GM12878 (cell line): ENCODE results near the gene HPX. TPM values are rescaled to one million over a fixed set of nuclear protein-coding genes. Genes with fewer than 3 reads are reported as not detected.

Source experiments
- ATAC-seq: fragments of 200-7000 bp; cut with Tn5 transposase; 3 replicates; pipeline ENCODE4 v1.9.1; 2020; ENCODE audit warnings: mild to moderate bottlenecking, moderate library complexity
- Bru-seq: library from RNA; stranded (reverse); fragments of 400-500 nt; gene quantifications from one replicate; lab custom pipeline; 2021; lab: Mats Ljungman, UMichigan
- BruChase-seq, 2 experiments: library from RNA; stranded (reverse); fragments of 400-500 nt; gene quantifications; one replicate each; lab custom pipeline; 2021; lab: Mats Ljungman, UMichigan
- BruUV-seq: library from RNA; stranded (reverse); fragments of 400-500 nt; replicated peaks from 2 replicates; lab custom pipeline; 2021; lab: Mats Ljungman, UMichigan
- CTCF ChIA-PET: fragments of 300-600 bp; sonication (Branson Sonifier 250); formaldehyde crosslinking; extraction: SDS; loops from one replicate; lab custom pipeline; 2021; ENCODE audit warnings: inconsistent platforms; lab: Yijun Ruan, JAX
- POLR2A ChIA-PET: fragments of 350-600 bp; formaldehyde crosslinking; extraction: SDS; loops from one replicate; lab custom pipeline; 2021; ENCODE audit warnings: inconsistent platforms; lab: Charles Lee
- RAD21 ChIA-PET: fragments of 300-600 bp; sonication (Branson Sonifier 250); formaldehyde crosslinking; loops from one replicate; lab custom pipeline; 2023; ENCODE audit warnings: antibody characterized with exemption; ENCODE audit not compliant: unreplicated experiment; lab: Charles Lee
- SMC1A ChIA-PET: fragments of 300-600 bp; sonication (Branson Sonifier 250); formaldehyde crosslinking; loops from one replicate; lab custom pipeline; 2023; ENCODE audit not compliant: unreplicated experiment, uncharacterized antibody; lab: Charles Lee
- DNase-seq: peaks from one replicate; pipeline ENCODE4 v3.0.0-alpha.2; 2011; ENCODE audit warnings: low read depth, low spot score
- FAIRE-seq: peaks from 3 replicates; lab custom pipeline; 2011; peaks lifted over from hg19 to GRCh38; lab: Jason Lieb, UNC
- H2AFZ ChIP-seq: 2 replicates; pipeline ENCODE4 v1.6.0; 2011; ENCODE audit warnings: low read depth, low read length, control low read depth; ENCODE audit not compliant: control insufficient read depth
- H3K27ac ChIP-seq: 2 replicates; pipeline ENCODE4 v1.5.1; 2011; ENCODE audit warnings: control low read depth; ENCODE audit not compliant: control insufficient read depth, insufficient read depth
- H3K27me3 ChIP-seq, 2 experiments: replicated peaks in 1 of 2; 2 replicates each; pipeline versions ENCODE4 v1.6.0 to v1.6.1; 2011; ENCODE audit warnings: low read length in 1 of 2; ENCODE audit not compliant: control insufficient read depth in 2 of 2, insufficient read depth in 2 of 2
- H3K36me3 ChIP-seq, 2 experiments: 2 replicates each; pipeline ENCODE4 v1.5.1; 2011; ENCODE audit warnings: low read length in 1 of 2; ENCODE audit not compliant: control insufficient read depth in 2 of 2, insufficient read depth in 2 of 2
- H3K4me1 ChIP-seq: 2 replicates; pipeline ENCODE4 v1.6.1; 2011; ENCODE audit warnings: mild to moderate bottlenecking, low read length, moderate library complexity, mixed read lengths; ENCODE audit not compliant: control insufficient read depth, insufficient read depth
- H3K4me2 ChIP-seq: 2 replicates; pipeline ENCODE4 v1.6.0; 2011; ENCODE audit warnings: control low read depth; ENCODE audit not compliant: control insufficient read depth, insufficient read depth
- H3K4me3 ChIP-seq: fragments of 200-600 bp; sonication (generic); 2 replicates; pipeline ENCODE4 v1.5.1; 2016
- H3K79me2 ChIP-seq: 2 replicates; pipeline ENCODE4 v1.6.0; 2011; ENCODE audit warnings: low read length; ENCODE audit not compliant: control insufficient read depth, insufficient read depth
- H3K9ac ChIP-seq: 2 replicates; pipeline ENCODE4 v1.8.0; 2011; ENCODE audit warnings: low read length, control low read depth, mixed read lengths; ENCODE audit not compliant: control insufficient read depth, insufficient read depth
- H3K9me3 ChIP-seq: replicated peaks from 3 replicates; pipeline ENCODE4 v1.5.1; 2011; ENCODE audit warnings: mild to moderate bottlenecking, low read length; ENCODE audit not compliant: control insufficient read depth, insufficient read depth
- H4K20me1 ChIP-seq: 2 replicates; pipeline ENCODE4 v1.6.0; 2011; ENCODE audit not compliant: control insufficient read depth, insufficient read depth
- CREB1 ChIP-seq: IDR thresholded peaks from 2 replicates; pipeline ENCODE4 v1.6.1; 2012; ENCODE audit warnings: low read depth, mild to moderate bottlenecking, inconsistent platforms
- EP300 ChIP-seq, 2 experiments: fragments of 150-350 bp in 1 of 2; IDR thresholded peaks; 2 replicates each; pipeline ENCODE4 v1.6.1; 2011 to 2012; ENCODE audit warnings: low read depth in 2 of 2, low read length in 2 of 2, borderline replicate concordance in 1 of 2, improper control_type of control experiment in 1 of 2, inconsistent platforms in 1 of 2; ENCODE audit not compliant: control insufficient read depth in 1 of 2
- HCFC1 ChIP-seq: fragments of 150-350 bp; IDR thresholded peaks from 2 replicates; pipeline ENCODE4 v1.6.1; 2014; ENCODE audit warnings: low read length
- NFIC ChIP-seq: IDR thresholded peaks from 2 replicates; pipeline ENCODE4 v1.6.1; 2012; ENCODE audit warnings: low read depth, mild to moderate bottlenecking, inconsistent platforms, low read length, moderate library complexity
- POLR2AphosphoS5 ChIP-seq: IDR thresholded peaks from 2 replicates; pipeline ENCODE4 v1.6.1; 2011; ENCODE audit warnings: mild to moderate bottlenecking, low read length, inconsistent platforms
- RB1 ChIP-seq: fragments of 450-650 bp; formaldehyde crosslinking; IDR thresholded peaks from 2 replicates; pipeline ENCODE4 v1.6.1; 2017; ENCODE audit warnings: mild to moderate bottlenecking, borderline replicate concordance
- RBBP5 ChIP-seq: fragments of 200-600 bp; sonication (generic); conservative IDR thresholded peaks from 2 replicates; pipeline ENCODE4 v1.6.1; 2016
- SMARCA5 ChIP-seq: fragments of 450-650 bp; IDR thresholded peaks from 2 replicates; pipeline ENCODE4 v1.6.1; 2017; ENCODE audit warnings: mild to moderate bottlenecking
- SREBF1 ChIP-seq: IDR thresholded peaks from 2 replicates; pipeline ENCODE4 v1.6.1; 2012; ENCODE audit warnings: mild to moderate bottlenecking, low read length
- SRF ChIP-seq, 2 experiments: IDR thresholded peaks; 2 replicates each; pipeline ENCODE4 v1.6.1; 2011; ENCODE audit warnings: low read depth in 2 of 2, low read length in 2 of 2, mild to moderate bottlenecking in 1 of 2, moderate library complexity in 1 of 2
- ZNF384 ChIP-seq: IDR thresholded peaks from 2 replicates; pipeline ENCODE4 v1.6.1; 2012; ENCODE audit warnings: low read depth, mild to moderate bottlenecking, low read length, improper control_type of control experiment, borderline replicate concordance
- WGBS: methylation state at CpG from one replicate; pipeline ENCODE4 v1.1.6; 2016; ENCODE audit warnings: low lambda C conversion rate; ENCODE audit not compliant: insufficient replicate concordance, insufficient coverage; ENCODE audit errors: missing lambda C conversion rate; 5-methylcytosine and 5-hydroxymethylcytosine counted together
- in situ Hi-C: fragments of 300-500 bp; cut with MboI; formaldehyde crosslinking; loops from 9 replicates; pipeline ENCODE4 v1.14.3; 2018; ENCODE audit warnings: mixed read lengths
- intact Hi-C: fragments of 100-400 bp; cut with micrococcal nuclease; formaldehyde crosslinking; loops from one replicate; pipeline ENCODE4 v1.14.2; 2022; ENCODE audit not compliant: unreplicated experiment
- long read RNA-seq, 2 experiments: library from polyadenylated mRNA; unstranded; transcript quantifications; one replicate each; pipeline ENCODE4 v2.0.0, GENCODE V29; 2019 to 2020
- polyA minus RNA-seq, 3 experiments: library from RNA; depleted of rRNA, polyadenylated mRNA; stranded (reverse); fragments of >200 nt; gene quantifications; 2 replicates each; pipeline ENCODE4 v1.2.3, GENCODE V29; 2011
- polyA plus RNA-seq, 11 experiments: library from polyadenylated mRNA; depleted of rRNA in 4 of 11; unstranded in 6 of 11; stranded (reverse) in 5 of 11; fragments of >200 nt; fragmentation: Nextera tagmentation in 4 of 11; fragmentation: Illumina TruSeq in 1 of 11; extraction: Ambion mirVana in 4 of 11; extraction: Trizol in 1 of 11; gene quantifications; 1 replicate in 1 of 11; 2 replicates in 10 of 11; pipeline versions ENCODE4 v1.2.1 to v1.2.3, GENCODE V29; 2011 to 2016; ENCODE audit warnings: inconsistent platforms in 2 of 11, missing spikeins in 2 of 11, low read depth in 1 of 11
- total RNA-seq, 4 experiments: library from RNA; depleted of rRNA in 3 of 4; stranded (reverse); fragments of >200 nt in 3 of 4; fragmentation: Illumina TruSeq in 1 of 4; extraction: Trizol in 1 of 4; gene quantifications; 2 replicates each; pipeline versions ENCODE4 v1.2.1 to v1.2.3, GENCODE V29; 2013 to 2021
- TF ChIP-seq, protein P1 (sequence below): fragments of 450-650 bp; IDR thresholded peaks from 2 replicates; pipeline ENCODE4 v1.6.1; 2018; ENCODE audit warnings: mild to moderate bottlenecking, low read depth, moderate library complexity; ENCODE audit not compliant: partially characterized antibody
- TF ChIP-seq, protein P2 (sequence below): IDR thresholded peaks from 2 replicates; pipeline ENCODE4 v1.6.1; 2012; ENCODE audit warnings: mild to moderate bottlenecking, low read depth, low read length

Gene HPX, protein sequence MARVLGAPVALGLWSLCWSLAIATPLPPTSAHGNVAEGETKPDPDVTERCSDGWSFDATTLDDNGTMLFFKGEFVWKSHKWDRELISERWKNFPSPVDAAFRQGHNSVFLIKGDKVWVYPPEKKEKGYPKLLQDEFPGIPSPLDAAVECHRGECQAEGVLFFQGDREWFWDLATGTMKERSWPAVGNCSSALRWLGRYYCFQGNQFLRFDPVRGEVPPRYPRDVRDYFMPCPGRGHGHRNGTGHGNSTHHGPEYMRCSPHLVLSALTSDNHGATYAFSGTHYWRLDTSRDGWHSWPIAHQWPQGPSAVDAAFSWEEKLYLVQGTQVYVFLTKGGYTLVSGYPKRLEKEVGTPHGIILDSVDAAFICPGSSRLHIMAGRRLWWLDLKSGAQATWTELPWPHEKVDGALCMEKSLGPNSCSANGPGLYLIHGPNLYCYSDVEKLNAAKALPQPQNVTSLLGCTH
- total RNA-seq (2013; cell fraction: nucleolus; rRNA removed): 0.67 TPM in 1 of 2 replicates, not detected in the other
- 1.7 TPM in 1 of 2 replicates, not detected in the other for total RNA-seq (2014; rRNA removed)
- 0.09 and 0.37 TPM in 2 replicates for total RNA-seq (2014; rRNA removed; fragmentation: Illumina TruSeq; extraction: Trizol)
- total RNA-seq (2021): 1.7 and 2.1 TPM in 2 replicates
- 1.0 TPM for polyA plus RNA-seq (2011; ENCODE audit: low read depth)
- 0.06 and 0.23 TPM in 2 replicates for polyA plus RNA-seq (2011; rRNA removed)
- polyA plus RNA-seq (2011; cell fraction: cytosol; rRNA removed): not detected in 2 replicates
- polyA plus RNA-seq (2011; cell fraction: nucleus; rRNA removed): 0.48 and 0.91 TPM in 2 replicates
- 0.06 and 0.14 TPM in 2 replicates for polyA plus RNA-seq (2012)
- 0.18 and 0.29 TPM in 2 replicates for polyA plus RNA-seq (2014; fragmentation: Illumina TruSeq; extraction: Trizol)
- polyA plus RNA-seq (2014; fragmentation: Nextera tagmentation; extraction: Ambion mirVana): under 1 TPM; 0.11 TPM
- polyA plus RNA-seq (2014; rRNA removed): 0.33 and 0.60 TPM in 2 replicates
- under 1 TPM in 1 of 2 experiments, not detected in 1; 0.08 TPM for polyA plus RNA-seq (2016; fragmentation: Nextera tagmentation; extraction: Ambion mirVana)
- polyA minus RNA-seq (2011; rRNA and poly(A)+ RNA removed): 0.44 TPM in 1 of 2 replicates, not detected in the other
- not detected in 2 replicates for polyA minus RNA-seq (2011; cell fraction: cytosol; rRNA and poly(A)+ RNA removed)
- polyA minus RNA-seq (2011; cell fraction: nucleus; rRNA and poly(A)+ RNA removed): 0.67 TPM in 1 of 2 replicates, not detected in the other
- Bru-seq, nascent RNA: percentile 16 among the genes with signal in this experiment
- percentile 39 among the genes with signal in this experiment for BruChase-seq, experiment 1, labeled RNA remaining after a 6-hour chase
- percentile 40 among the genes with signal in this experiment for BruChase-seq, experiment 2, labeled RNA remaining after a 2-hour chase
- long read RNA-seq, experiment 1: 0 reads
- long read RNA-seq, experiment 2: 0 reads

DNA sequence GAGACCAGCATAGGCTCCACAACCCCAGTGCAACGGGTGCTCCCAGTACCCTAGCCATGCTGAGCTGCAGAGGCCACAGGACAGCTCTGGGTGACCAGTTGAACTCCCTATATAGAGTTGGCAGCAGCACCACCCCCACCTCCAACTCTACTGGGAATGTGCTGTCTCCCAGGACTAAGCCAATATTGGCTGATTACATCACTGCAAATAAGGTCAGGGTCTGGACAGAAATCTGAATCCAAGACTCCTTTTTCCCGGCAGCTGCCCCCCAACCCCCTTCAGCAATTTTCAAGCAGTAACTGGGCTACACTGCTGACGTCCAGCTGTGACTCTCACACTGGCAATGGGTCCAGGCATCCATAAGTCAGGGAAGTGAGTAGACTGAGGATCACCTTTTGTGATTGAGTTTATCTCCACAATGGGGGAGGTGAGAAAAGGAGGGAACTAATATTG is at the start of gene HPX:
TSS of gene HPX (minus strand) at position 82 of the 453 bp plus-strand sequence. CDS start at position 58, 24 bp downstream.
- in situ Hi-C loops: loop anchor here (5.0 kb wide), 1 partner anchor 59 kb away; no protein-coding TSS in a partner anchor
- ChIA-PET RAD21 (interaction anchor here (1.3 to 14.2 kb wide), 3 partner anchors 51 to 85 kb away, joined by 3 to 305 read pairs (median 4); partner anchors contain the start of gene SMPD1), SMC1A (interaction anchor here (0.6 to 12.8 kb wide), 9 partner anchors 11 to 1835 kb away, joined by 3 to 293 read pairs (median 3); no protein-coding TSS in a partner anchor), CTCF (interaction anchor here (0.6 to 17.4 kb wide), 8 partner anchors 29 to 265 kb away, joined by 3 to 560 read pairs (median 5); no protein-coding TSS in a partner anchor), POLR2A (no interaction called here)
- intact Hi-C loops: no loop called here
- DNase-seq (no peak), ATAC-seq (no peak), FAIRE-seq (no peak)
- no peak within 1 kb of the TSS for H3K27ac ChIP-seq
- H2AFZ ChIP-seq: no peak within 1 kb of the TSS
- H3K79me2 ChIP-seq: no peaks in the 10 kb centered on the region
- H3K27me3 ChIP-seq: no peaks in the 10 kb centered on the region
- H3K4me2 ChIP-seq: no peak within 1 kb of the TSS
- no peak within 1 kb of the TSS for H3K9ac ChIP-seq
- no TSS peak for BruUV-seq
- H3K9me3 ChIP-seq: no peaks in the 10 kb centered on the region
- H3K4me3 ChIP-seq: no peak within 1 kb of the TSS
- peaks cover 4% of the 10 kb centered on the region for H3K4me1 ChIP-seq
- WGBS: 76% methylated on average over 3 of the region's 3 CpGs
- no peaks in the 10 kb centered on the region for H4K20me1 ChIP-seq
- H3K36me3 ChIP-seq: no peaks in the 10 kb centered on the region
- TF ChIP-seq, protein P1, sequence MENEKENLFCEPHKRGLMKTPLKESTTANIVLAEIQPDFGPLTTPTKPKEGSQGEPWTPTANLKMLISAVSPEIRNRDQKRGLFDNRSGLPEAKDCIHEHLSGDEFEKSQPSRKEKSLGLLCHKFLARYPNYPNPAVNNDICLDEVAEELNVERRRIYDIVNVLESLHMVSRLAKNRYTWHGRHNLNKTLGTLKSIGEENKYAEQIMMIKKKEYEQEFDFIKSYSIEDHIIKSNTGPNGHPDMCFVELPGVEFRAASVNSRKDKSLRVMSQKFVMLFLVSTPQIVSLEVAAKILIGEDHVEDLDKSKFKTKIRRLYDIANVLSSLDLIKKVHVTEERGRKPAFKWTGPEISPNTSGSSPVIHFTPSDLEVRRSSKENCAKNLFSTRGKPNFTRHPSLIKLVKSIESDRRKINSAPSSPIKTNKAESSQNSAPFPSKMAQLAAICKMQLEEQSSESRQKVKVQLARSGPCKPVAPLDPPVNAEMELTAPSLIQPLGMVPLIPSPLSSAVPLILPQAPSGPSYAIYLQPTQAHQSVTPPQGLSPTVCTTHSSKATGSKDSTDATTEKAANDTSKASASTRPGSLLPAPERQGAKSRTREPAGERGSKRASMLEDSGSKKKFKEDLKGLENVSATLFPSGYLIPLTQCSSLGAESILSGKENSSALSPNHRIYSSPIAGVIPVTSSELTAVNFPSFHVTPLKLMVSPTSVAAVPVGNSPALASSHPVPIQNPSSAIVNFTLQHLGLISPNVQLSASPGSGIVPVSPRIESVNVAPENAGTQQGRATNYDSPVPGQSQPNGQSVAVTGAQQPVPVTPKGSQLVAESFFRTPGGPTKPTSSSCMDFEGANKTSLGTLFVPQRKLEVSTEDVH: no peak
- TF ChIP-seq SREBF1 (no peak), SRF (IDR thresholded peaks at IDR 0.05; ENCODE audit: low read depth in 2 of 2, low read length in 2 of 2) (no peak), SMARCA5 (no peak), CREB1 (no peak), RB1 (no peak), HCFC1 (no peak), RBBP5 (no peak), EP300 (IDR thresholded peaks at IDR 0.05; ENCODE audit: borderline replicate concordance in 1 of 2, control insufficient read depth in 1 of 2, low read depth in 2 of 2, low read length in 2 of 2) (no peak), POLR2AphosphoS5 (no peak), ZNF384 (no peak), NFIC (no peak)
- TF ChIP-seq, protein P2, sequence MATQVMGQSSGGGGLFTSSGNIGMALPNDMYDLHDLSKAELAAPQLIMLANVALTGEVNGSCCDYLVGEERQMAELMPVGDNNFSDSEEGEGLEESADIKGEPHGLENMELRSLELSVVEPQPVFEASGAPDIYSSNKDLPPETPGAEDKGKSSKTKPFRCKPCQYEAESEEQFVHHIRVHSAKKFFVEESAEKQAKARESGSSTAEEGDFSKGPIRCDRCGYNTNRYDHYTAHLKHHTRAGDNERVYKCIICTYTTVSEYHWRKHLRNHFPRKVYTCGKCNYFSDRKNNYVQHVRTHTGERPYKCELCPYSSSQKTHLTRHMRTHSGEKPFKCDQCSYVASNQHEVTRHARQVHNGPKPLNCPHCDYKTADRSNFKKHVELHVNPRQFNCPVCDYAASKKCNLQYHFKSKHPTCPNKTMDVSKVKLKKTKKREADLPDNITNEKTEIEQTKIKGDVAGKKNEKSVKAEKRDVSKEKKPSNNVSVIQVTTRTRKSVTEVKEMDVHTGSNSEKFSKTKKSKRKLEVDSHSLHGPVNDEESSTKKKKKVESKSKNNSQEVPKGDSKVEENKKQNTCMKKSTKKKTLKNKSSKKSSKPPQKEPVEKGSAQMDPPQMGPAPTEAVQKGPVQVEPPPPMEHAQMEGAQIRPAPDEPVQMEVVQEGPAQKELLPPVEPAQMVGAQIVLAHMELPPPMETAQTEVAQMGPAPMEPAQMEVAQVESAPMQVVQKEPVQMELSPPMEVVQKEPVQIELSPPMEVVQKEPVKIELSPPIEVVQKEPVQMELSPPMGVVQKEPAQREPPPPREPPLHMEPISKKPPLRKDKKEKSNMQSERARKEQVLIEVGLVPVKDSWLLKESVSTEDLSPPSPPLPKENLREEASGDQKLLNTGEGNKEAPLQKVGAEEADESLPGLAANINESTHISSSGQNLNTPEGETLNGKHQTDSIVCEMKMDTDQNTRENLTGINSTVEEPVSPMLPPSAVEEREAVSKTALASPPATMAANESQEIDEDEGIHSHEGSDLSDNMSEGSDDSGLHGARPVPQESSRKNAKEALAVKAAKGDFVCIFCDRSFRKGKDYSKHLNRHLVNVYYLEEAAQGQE: no peak
